ENCODE data around the gene LCLAT1.

LCLAT1 gene

DNA sequence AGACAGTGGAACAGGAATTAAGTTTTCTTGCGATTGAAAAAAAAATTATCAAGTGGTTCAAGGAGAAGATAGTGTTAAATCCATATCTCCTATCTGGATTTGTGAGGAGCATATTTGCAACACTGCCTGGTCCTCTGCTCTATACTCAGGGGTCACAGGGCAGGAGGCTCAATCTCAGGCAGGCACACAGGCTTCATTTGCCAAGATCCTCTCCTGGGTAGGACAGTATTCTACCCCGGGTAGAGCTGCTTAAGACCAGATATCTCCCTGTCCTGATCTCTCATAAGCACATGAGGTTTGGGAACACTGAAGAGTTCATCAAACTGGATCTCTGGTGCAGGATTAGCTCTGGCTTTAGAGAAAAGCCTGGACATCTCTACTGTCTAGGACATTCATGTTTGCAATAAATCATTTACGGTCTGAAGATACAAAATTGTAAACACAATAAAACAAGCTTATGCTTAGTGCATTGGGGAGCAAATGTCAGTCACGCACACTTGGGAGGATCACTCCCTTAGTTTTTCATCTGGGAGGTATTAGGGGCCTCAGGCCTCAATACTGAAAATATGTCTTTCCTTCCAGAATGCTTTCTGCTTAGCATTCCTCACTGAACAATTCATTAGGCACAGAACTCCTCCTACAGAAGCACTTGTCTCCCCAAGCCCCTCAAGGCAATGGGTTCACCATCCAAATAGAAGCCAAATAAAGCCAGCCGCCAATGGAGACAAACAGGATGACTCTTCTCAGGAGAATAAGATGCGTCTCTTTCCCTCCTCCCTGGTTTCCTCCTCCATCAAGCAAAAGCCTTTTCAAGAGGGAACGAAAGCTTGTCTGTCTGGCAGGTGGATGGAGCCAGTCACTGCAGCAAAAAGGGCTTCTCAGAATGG is 34.1 kb upstream of the LCLAT1 start:
- H3K4me1 ChIP-seq (ENCODE audit: insufficient read depth, low read length), result peaks cover 44% of the 10 kb centered on the region
- H3K4me3 ChIP-seq (ENCODE audit: low read length), result no peak overlapping the region
- H3K36me3 ChIP-seq (ENCODE audit: insufficient read depth, low read length), result no peaks in the 10 kb centered on the region
- no peak overlapping the region for H2AFZ ChIP-seq (ENCODE audit: low read depth, low read length)
- H3K27me3 ChIP-seq (ENCODE audit: insufficient read depth, low read length), result peaks cover 3% of the 10 kb centered on the region
- no peaks in the 10 kb centered on the region for H3K9me3 ChIP-seq (ENCODE audit: low read length)

DNA sequence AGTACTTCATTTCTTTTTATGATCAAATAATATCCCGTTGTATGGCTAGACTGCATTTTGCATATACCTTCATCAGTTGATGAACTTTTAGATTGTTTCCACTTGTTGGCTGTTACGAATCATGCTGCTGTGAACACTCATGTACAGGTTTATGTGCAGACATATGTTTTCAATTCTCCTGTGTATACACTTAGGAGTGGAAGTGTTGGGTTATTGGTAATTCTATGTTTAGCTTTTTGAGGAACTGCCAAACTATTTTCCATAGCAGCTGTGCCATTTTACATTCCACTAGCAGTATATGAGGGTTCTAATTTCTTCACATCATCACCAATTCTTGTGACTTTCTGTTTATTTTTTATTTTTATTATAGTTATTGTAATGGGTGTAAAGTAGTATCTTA is 32.1 kb upstream of the LCLAT1 start:
- peaks cover 38% of the 10 kb centered on the region for H3K4me1 ChIP-seq (ENCODE audit: insufficient read depth, low read length)
- no peak overlapping the region for H3K4me3 ChIP-seq (ENCODE audit: low read length)
- H2AFZ ChIP-seq (ENCODE audit: low read depth, low read length), result no peak overlapping the region
- H3K27me3 ChIP-seq (ENCODE audit: insufficient read depth, low read length), result no peaks in the 10 kb centered on the region
- H3K36me3 ChIP-seq (ENCODE audit: insufficient read depth, low read length), result no peaks in the 10 kb centered on the region
- H3K9me3 ChIP-seq (ENCODE audit: low read length), result no peaks in the 10 kb centered on the region

DNA sequence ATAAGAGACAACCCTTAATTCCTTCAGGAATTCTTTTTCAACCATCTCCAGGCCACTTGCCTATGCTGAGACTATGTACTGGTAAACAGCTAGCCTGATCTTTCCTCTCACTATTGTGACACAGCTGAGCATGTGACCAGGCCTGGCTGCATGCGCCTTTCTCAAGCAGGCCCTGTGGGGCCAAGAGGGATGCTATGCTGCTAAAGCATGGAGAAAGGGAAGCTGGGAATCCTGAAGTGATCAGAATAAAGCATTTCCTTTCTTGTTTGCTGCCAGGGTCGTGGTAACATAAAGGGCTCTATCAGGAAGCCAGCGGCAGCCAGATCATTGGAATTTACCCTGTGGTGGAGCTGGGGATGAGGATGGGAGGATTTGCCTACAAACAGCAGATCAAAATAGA is 29.8 kb upstream of the LCLAT1 start:
- Histone ChIP-seq H3K4me3 (ENCODE audit: low read length) (no peak overlapping the region), H3K4me1 (ENCODE audit: insufficient read depth, low read length) (peaks cover 38% of the 10 kb centered on the region), H2AFZ (ENCODE audit: low read depth, low read length) (peak overlapping the region; percentile 44), H3K27me3 (ENCODE audit: insufficient read depth, low read length) (no peaks in the 10 kb centered on the region), H3K36me3 (ENCODE audit: insufficient read depth, low read length) (no peaks in the 10 kb centered on the region), H3K9me3 (ENCODE audit: low read length) (no peaks in the 10 kb centered on the region)

DNA sequence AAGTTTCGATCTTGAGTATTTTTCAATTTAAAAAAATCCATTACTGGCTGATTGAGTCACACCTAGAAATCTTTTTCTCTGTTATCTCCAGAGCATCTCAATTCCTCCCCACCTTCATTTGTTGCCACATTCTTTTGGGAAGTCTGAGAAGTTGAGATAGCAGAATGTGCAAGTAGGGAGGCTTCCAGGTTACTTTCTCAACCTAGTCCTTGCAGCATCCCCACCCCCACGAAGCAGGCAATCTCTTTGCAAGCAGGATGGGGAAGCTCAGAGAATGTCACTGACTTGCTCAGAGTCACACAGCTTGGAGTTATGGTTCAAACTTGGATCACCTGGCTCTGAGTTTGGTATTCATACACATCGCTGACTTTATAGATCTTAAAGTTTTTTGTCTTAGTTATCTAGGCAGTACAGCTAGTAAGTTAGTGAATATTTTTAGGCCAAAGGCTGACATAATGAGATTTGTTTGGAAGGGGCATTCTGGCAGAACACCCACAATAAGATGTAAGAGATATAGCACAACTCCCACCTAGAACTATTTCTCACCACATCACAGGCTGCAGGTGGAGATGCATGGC is 25.9 kb upstream of the LCLAT1 start:
- Histone ChIP-seq H3K27me3 (ENCODE audit: insufficient read depth, low read length) (no peaks in the 10 kb centered on the region), H2AFZ (ENCODE audit: low read depth, low read length) (no peak overlapping the region), H3K4me1 (ENCODE audit: insufficient read depth, low read length) (peaks cover 29% of the 10 kb centered on the region), H3K36me3 (ENCODE audit: insufficient read depth, low read length) (no peaks in the 10 kb centered on the region), H3K9me3 (ENCODE audit: low read length) (no peaks in the 10 kb centered on the region), H3K4me3 (ENCODE audit: low read length) (peak overlapping the region; percentile 45)

DNA sequence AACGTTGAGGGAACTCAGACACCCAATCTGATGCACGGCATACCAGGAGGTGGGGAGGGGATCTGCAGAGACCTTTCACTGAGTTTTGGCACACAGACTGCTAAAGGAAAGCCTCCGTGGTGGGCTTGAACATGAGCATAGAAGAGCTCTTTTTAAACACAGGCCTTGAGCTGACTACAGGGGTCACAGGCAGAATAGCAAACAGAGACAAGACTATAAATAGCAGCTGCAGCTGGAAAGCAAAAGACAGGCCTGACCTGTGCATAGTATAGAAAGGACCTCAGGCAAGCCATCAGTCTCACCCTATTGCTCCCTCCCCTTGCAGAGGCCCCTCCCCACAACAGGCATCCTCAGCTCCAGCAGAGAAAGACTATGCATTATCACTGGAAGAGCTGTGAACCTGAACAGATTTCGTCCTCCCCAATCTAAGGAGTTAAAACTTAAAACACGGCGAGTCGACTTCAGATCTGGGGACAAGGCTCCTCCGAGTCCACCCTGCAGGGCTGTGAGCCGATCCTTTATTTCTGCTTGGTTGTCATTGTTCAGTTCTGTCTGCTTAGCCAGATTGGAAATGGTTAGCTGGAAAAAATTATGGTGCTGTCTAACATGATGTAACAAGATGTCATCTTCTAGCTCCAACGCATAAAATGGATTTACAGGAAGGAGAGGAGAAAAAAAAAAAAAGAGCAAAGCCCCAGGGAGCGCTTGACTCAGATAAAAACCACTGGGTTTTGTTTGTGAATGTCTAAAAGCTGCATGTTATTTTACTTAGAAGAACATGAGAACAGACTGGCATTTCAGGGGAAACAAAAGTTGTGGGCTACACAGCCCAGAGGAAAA is 25.2 kb upstream of the LCLAT1 start:
- peak overlapping the region; percentile 45 for H3K4me3 ChIP-seq (ENCODE audit: low read length)
- no peaks in the 10 kb centered on the region for H3K27me3 ChIP-seq (ENCODE audit: insufficient read depth, low read length)
- no peaks in the 10 kb centered on the region for H3K36me3 ChIP-seq (ENCODE audit: insufficient read depth, low read length)
- H2AFZ ChIP-seq (ENCODE audit: low read depth, low read length), result peak overlapping the region; percentile 60
- peaks cover 27% of the 10 kb centered on the region for H3K4me1 ChIP-seq (ENCODE audit: insufficient read depth, low read length)
- H3K9me3 ChIP-seq (ENCODE audit: low read length), result no peaks in the 10 kb centered on the region

DNA sequence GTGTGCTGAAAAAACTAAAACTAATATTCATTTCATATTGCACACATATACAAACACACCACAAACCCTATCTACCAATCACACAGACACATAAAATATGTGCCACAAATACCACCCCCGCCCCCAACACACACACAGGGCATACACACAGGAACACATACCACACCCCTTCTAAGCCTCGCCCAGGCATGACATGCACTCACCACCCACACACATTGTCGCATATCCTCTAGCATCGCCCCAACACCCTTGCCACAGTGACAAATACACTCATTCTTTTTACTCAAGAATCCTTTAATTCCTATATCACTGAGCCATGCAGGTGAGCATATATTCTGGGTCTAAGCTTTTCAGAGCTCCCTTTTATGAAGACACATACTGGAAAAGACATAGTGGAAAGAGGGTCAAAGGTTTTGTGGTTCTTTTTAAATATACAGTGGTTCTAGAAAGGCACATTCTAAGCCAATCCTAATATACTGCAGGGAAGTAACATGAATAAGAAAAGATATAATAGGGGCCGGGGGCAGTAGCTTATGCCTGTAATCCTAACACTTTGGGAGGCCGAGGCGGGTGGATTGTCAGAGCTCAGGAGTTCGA is 24.5 kb upstream of the LCLAT1 start:
- H2AFZ ChIP-seq (ENCODE audit: low read depth, low read length), result peak overlapping the region; percentile 60
- H3K27me3 ChIP-seq (ENCODE audit: insufficient read depth, low read length), result no peaks in the 10 kb centered on the region
- H3K4me3 ChIP-seq (ENCODE audit: low read length), result peak overlapping the region; percentile 45
- peaks cover 21% of the 10 kb centered on the region for H3K4me1 ChIP-seq (ENCODE audit: insufficient read depth, low read length)
- no peaks in the 10 kb centered on the region for H3K9me3 ChIP-seq (ENCODE audit: low read length)
- no peaks in the 10 kb centered on the region for H3K36me3 ChIP-seq (ENCODE audit: insufficient read depth, low read length)

DNA sequence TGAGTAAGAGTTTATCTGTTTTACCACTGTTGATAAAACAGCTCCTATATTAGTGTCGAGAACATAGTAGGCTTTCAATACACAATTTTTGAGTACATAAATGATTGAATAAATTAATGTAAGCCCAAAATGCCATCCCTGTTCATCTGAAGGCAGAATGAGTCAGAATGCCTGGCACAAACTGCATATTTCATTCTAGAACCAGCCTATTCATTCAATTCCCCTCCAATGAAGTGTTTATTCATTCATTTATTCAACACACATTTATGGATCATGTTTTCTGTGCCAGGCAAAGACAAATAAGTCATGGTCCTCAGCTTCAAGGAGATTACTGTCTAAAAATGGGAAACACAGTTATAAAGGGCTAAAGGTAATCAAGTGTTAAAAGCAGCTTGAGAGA is 22.8 kb upstream of the LCLAT1 start:
- H3K4me1 ChIP-seq (ENCODE audit: insufficient read depth, low read length), result peaks cover 21% of the 10 kb centered on the region
- H3K27me3 ChIP-seq (ENCODE audit: insufficient read depth, low read length), result no peaks in the 10 kb centered on the region
- no peaks in the 10 kb centered on the region for H3K9me3 ChIP-seq (ENCODE audit: low read length)
- no peak overlapping the region for H3K4me3 ChIP-seq (ENCODE audit: low read length)
- H3K36me3 ChIP-seq (ENCODE audit: insufficient read depth, low read length), result no peaks in the 10 kb centered on the region
- H2AFZ ChIP-seq (ENCODE audit: low read depth, low read length), result no peak overlapping the region

DNA sequence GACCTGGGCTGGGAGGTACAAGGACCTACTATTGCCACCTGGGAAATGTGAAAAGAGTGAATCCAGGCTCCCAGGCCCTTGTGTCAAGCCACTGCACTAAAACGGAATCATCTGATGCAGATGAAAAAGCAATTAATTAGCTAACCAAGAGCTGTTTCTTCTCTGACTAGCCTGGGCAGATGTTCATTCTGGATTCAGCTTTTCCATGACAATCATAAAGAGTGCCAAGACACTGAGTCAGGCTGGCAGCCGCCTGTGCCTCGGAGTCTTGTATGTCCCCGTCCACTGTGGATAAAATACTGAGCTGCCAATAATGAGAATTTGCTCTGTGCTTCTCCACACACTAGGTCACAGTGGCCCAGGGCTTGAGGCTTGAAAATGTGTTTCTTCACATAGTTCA is 21.7 kb upstream of the LCLAT1 start:
- H3K4me1 ChIP-seq (ENCODE audit: insufficient read depth, low read length), result peaks cover 21% of the 10 kb centered on the region
- H2AFZ ChIP-seq (ENCODE audit: low read depth, low read length), result no peak overlapping the region
- no peaks in the 10 kb centered on the region for H3K36me3 ChIP-seq (ENCODE audit: insufficient read depth, low read length)
- no peak overlapping the region for H3K4me3 ChIP-seq (ENCODE audit: low read length)
- no peaks in the 10 kb centered on the region for H3K9me3 ChIP-seq (ENCODE audit: low read length)
- no peaks in the 10 kb centered on the region for H3K27me3 ChIP-seq (ENCODE audit: insufficient read depth, low read length)

DNA sequence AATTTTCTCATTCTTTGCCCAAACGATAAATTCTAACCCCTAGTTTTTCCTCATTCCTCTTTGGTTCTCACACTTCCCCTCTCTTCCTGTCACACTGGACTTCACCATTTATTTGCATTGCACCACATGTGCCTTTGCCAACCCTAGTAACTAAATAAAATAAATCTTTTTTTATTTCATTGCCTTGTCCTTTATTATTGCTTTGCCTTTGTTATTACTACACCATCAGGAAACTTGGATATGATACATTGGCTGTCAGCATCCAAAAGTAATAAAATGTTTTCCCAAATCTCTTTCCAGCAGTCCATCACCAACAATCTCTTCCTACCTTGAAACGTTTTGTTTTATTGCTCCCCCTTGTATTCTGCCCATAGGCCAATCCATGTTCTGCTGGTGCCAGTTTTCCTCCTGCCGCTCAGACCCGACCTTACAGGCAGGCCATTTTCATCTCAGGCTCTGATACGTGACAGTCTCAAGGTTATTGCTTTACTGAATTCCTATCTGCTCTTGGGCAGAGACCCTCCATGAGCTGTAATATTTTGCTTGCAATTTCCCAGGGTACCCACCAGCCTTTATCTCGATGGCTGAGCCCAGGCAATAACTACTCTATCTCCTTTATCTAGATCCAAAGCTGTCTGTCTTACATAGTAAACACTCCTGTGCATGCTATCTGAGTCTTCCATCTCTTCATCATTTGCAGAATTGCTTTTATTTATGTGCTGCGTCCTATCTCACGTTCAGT is 19.3 kb upstream of the LCLAT1 start:
- Histone ChIP-seq H3K9me3 (ENCODE audit: low read length) (no peaks in the 10 kb centered on the region), H3K4me3 (ENCODE audit: low read length) (no peak overlapping the region), H3K27me3 (ENCODE audit: insufficient read depth, low read length) (no peaks in the 10 kb centered on the region), H3K4me1 (ENCODE audit: insufficient read depth, low read length) (peaks cover under 1% of the 10 kb centered on the region), H2AFZ (ENCODE audit: low read depth, low read length) (no peak overlapping the region), H3K36me3 (ENCODE audit: insufficient read depth, low read length) (no peaks in the 10 kb centered on the region)

DNA sequence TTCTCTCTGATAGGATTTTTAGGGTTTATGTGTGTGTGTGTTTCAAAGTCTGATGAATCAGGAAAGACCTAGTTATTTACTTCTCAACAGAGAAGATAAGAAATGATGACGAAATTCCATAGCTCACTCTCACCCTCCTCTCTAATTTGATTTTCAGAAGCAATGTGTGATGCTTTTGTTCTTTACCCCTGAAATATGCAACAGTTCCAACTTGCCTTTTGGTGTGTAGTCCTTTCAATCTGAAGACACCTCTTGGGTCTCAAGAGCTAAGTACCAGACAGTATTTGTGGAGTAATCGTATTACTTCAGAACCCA is 18.7 kb upstream of the LCLAT1 start:
- Histone ChIP-seq H3K9me3 (ENCODE audit: low read length) (no peaks in the 10 kb centered on the region), H3K36me3 (ENCODE audit: insufficient read depth, low read length) (no peaks in the 10 kb centered on the region), H3K4me1 (ENCODE audit: insufficient read depth, low read length) (peaks cover under 1% of the 10 kb centered on the region), H2AFZ (ENCODE audit: low read depth, low read length) (no peak overlapping the region), H3K27me3 (ENCODE audit: insufficient read depth, low read length) (no peaks in the 10 kb centered on the region), H3K4me3 (ENCODE audit: low read length) (no peak overlapping the region)

DNA sequence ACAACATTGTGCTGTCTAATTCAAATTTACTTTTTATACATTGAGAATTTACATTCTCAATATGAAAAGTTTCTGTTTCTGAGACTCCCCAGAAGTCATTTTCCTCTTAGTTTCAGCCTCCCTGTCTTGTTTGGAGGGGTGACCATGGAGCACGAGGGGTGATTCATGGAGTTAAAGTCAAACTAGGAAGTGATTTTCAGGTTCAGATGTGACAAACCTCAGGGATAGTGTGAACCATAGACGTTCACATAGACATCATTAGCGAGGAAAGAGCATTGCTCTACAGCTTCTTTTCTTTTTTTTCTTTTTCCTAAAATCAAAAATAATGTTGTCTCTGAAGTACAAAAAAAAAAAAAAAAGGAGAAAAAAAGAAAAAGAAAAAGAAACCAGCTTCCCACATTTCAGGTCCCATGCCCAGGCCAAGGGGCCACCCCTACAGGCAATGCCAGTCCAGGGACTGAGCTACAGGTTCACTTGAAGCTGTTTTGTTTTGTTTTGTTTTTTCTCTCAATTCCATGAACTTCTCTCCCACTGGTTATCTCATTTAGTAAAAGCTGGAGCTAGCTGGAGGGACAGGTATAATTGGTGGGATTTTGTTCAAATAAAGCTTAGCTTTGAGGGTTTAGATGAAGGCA is 18.1 kb upstream of the LCLAT1 start:
- peaks cover 7% of the 10 kb centered on the region for H3K4me1 ChIP-seq (ENCODE audit: insufficient read depth, low read length)
- no peaks in the 10 kb centered on the region for H3K27me3 ChIP-seq (ENCODE audit: insufficient read depth, low read length)
- H3K4me3 ChIP-seq (ENCODE audit: low read length), result no peak overlapping the region
- no peaks in the 10 kb centered on the region for H3K9me3 ChIP-seq (ENCODE audit: low read length)
- H3K36me3 ChIP-seq (ENCODE audit: insufficient read depth, low read length), result no peaks in the 10 kb centered on the region
- no peak overlapping the region for H2AFZ ChIP-seq (ENCODE audit: low read depth, low read length)

DNA sequence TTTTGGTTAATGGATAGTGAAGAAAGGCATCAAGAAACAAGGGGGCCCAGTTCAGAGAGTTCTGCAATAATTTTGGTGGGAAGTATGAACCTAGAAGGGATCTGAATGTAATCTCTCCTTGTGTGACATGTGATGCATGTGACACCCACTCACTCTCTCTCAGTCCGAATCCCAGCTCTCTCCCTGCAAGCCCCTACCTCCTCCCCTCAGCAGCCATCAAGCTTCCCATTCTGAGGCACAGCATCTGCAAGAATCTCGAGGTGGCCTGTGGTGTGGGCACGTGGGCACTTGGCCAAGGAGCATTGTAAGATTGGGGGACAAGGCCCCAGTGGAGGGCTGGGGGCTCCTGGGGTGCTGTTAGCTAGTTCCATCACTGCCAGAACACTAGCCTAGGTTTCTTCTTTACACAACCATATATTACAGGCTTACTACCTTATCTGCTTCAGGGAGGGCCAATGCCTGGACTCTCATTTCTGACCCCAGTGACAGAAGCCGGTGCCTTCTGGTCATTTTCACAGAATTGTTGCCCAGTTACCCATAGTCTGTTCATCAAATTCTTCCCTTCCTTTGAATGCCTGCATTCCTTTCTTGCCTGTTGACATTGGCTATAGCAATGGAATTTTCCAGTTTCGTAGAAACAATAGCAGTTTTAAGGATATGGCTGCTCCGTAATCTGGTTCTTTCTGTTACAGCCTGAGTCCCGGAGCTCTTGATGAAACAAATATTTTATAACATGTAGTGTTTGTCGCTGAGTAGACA is 13.3 kb upstream of the LCLAT1 start:
- Histone ChIP-seq H3K4me3 (ENCODE audit: low read length) (no peak overlapping the region), H3K36me3 (ENCODE audit: insufficient read depth, low read length) (no peaks in the 10 kb centered on the region), H3K9me3 (ENCODE audit: low read length) (no peaks in the 10 kb centered on the region), H2AFZ (ENCODE audit: low read depth, low read length) (no peak overlapping the region), H3K4me1 (ENCODE audit: insufficient read depth, low read length) (peaks cover 26% of the 10 kb centered on the region), H3K27me3 (ENCODE audit: insufficient read depth, low read length) (no peaks in the 10 kb centered on the region)
